ENCODE results near the gene EPHB1.

EPHB1 gene

GRCh38 chr3:134898181-134898754, 103.2 kb downstream of the EPHB1 start:
- Histone ChIP-seq H3K36me3 (no peaks in the 10 kb centered on the region), H4K20me1 (no peaks in the 10 kb centered on the region)
- TF ChIP-seq Cebpa-rat (IDR thresholded peaks at IDR 0.05): no peak

GRCh38 chr3:134899786-134900185, 104.7 kb downstream of the EPHB1 start:
- Histone ChIP-seq H3K36me3 (no peaks in the 10 kb centered on the region), H3K4me3 (no peak overlapping the region), H3K9me3 (no peaks in the 10 kb centered on the region), H3K27ac (no peak overlapping the region), H3K9ac (no peak overlapping the region), H3K27me3 (no peaks in the 10 kb centered on the region), H4K20me1 (no peaks in the 10 kb centered on the region), H3K4me2 (no peak overlapping the region), H3K4me1 (peaks cover 7% of the 10 kb centered on the region)
- TF ChIP-seq Cebpa-rat (IDR thresholded peaks at IDR 0.05): no peak

More at GRCh38 chr3:134898181-134898754, 103.2 kb downstream of the EPHB1 start:
- H3K27me3 ChIP-seq: no peaks in the 10 kb centered on the region
- H3K9ac ChIP-seq: no peak overlapping the region
- no peak overlapping the region for H3K27ac ChIP-seq
- H3K4me3 ChIP-seq: no peak overlapping the region
- no peaks in the 10 kb centered on the region for H3K9me3 ChIP-seq
- H3K4me2 ChIP-seq: no peak overlapping the region
- no peaks in the 10 kb centered on the region for H3K4me1 ChIP-seq

GRCh38 chr3:134900482-134900881, 105.4 kb downstream of the EPHB1 start:
- no peak for TF ChIP-seq Cebpa-rat (IDR thresholded peaks at IDR 0.05)
- Histone ChIP-seq H4K20me1 (no peaks in the 10 kb centered on the region), H3K4me3 (no peak overlapping the region), H3K36me3 (no peaks in the 10 kb centered on the region), H3K4me2 (no peak overlapping the region), H3K27ac (no peak overlapping the region), H3K9me3 (no peaks in the 10 kb centered on the region), H3K4me1 (peaks cover 8% of the 10 kb centered on the region), H3K9ac (no peak overlapping the region), H3K27me3 (no peaks in the 10 kb centered on the region)

- no peak overlapping the region for H3K4me2 ChIP-seq
- H4K20me1 ChIP-seq: no peaks in the 10 kb centered on the region
- TF ChIP-seq Cebpa-rat (IDR thresholded peaks at IDR 0.05): no peak
- no peak overlapping the region for H3K4me3 ChIP-seq
- no peaks in the 10 kb centered on the region for H3K36me3 ChIP-seq
- H3K9ac ChIP-seq: no peak overlapping the region
- no peaks in the 10 kb centered on the region for H3K9me3 ChIP-seq
- H3K27ac ChIP-seq: no peak overlapping the region
- no peaks in the 10 kb centered on the region for H3K27me3 ChIP-seq
- peaks cover 8% of the 10 kb centered on the region for H3K4me1 ChIP-seq
These were observed 106.4 kb downstream of the EPHB1 start for GRCh38 chr3:134901461-134901860.

- no peak overlapping the region for H3K27ac ChIP-seq
- H3K4me3 ChIP-seq: no peak overlapping the region
- H3K9me3 ChIP-seq: no peaks in the 10 kb centered on the region
- H3K4me1 ChIP-seq: peaks cover 8% of the 10 kb centered on the region
- no peaks in the 10 kb centered on the region for H4K20me1 ChIP-seq
- peak overlapping the region; percentile 10; the same call in 1 of the 2 replicates for H3K4me2 ChIP-seq
- H3K27me3 ChIP-seq: no peaks in the 10 kb centered on the region
- H3K36me3 ChIP-seq: no peaks in the 10 kb centered on the region
- TF ChIP-seq Cebpa-rat (IDR thresholded peaks at IDR 0.05): no peak
- no peak overlapping the region for H3K9ac ChIP-seq
These were observed 108.8 kb downstream of the EPHB1 start for GRCh38 chr3:134903837-134904236.

GRCh38 chr3:134904241-134904771, 109.2 kb downstream of the EPHB1 start:
- Histone ChIP-seq H3K4me3 (no peak overlapping the region), H3K27me3 (no peaks in the 10 kb centered on the region), H3K36me3 (no peaks in the 10 kb centered on the region), H3K9me3 (no peaks in the 10 kb centered on the region), H3K27ac (no peak overlapping the region), H3K4me2 (peak overlapping the region; percentile 10; the same call in 1 of the 2 replicates), H3K9ac (no peak overlapping the region), H3K4me1 (peaks cover 8% of the 10 kb centered on the region), H4K20me1 (no peaks in the 10 kb centered on the region)
- no peak for TF ChIP-seq Cebpa-rat (IDR thresholded peaks at IDR 0.05)

GRCh38 chr3:134904776-134905646, 110.0 kb downstream of the EPHB1 start:
- H3K4me3 ChIP-seq: no peak overlapping the region
- no peak overlapping the region for H3K9ac ChIP-seq
- H3K9me3 ChIP-seq: no peaks in the 10 kb centered on the region
- H3K4me2 ChIP-seq: peak overlapping the region; percentile 10; the same call in 1 of the 2 replicates
- H3K4me1 ChIP-seq: peaks cover 8% of the 10 kb centered on the region
- no peak overlapping the region for H3K27ac ChIP-seq
- H4K20me1 ChIP-seq: no peaks in the 10 kb centered on the region
- no peak for TF ChIP-seq Cebpa-rat (IDR thresholded peaks at IDR 0.05)
- no peaks in the 10 kb centered on the region for H3K36me3 ChIP-seq
- H3K27me3 ChIP-seq: no peaks in the 10 kb centered on the region

GRCh38 chr3:134905647-134905935, 110.5 kb downstream of the EPHB1 start:
- Histone ChIP-seq H3K27ac (no peak overlapping the region), H3K4me3 (no peak overlapping the region), H4K20me1 (no peaks in the 10 kb centered on the region), H3K9ac (no peak overlapping the region), H3K4me2 (no peak overlapping the region), H3K4me1 (peaks cover 8% of the 10 kb centered on the region), H3K9me3 (no peaks in the 10 kb centered on the region), H3K36me3 (no peaks in the 10 kb centered on the region), H3K27me3 (no peaks in the 10 kb centered on the region)
- no peak for TF ChIP-seq Cebpa-rat (IDR thresholded peaks at IDR 0.05)

- Histone ChIP-seq H3K9ac (no peak overlapping the region), H3K36me3 (no peaks in the 10 kb centered on the region), H4K20me1 (no peaks in the 10 kb centered on the region), H3K4me2 (no peak overlapping the region), H3K4me1 (peaks cover 8% of the 10 kb centered on the region), H3K27ac (no peak overlapping the region), H3K9me3 (no peaks in the 10 kb centered on the region), H3K4me3 (no peak overlapping the region), H3K27me3 (no peaks in the 10 kb centered on the region)
- no peak for TF ChIP-seq Cebpa-rat (IDR thresholded peaks at IDR 0.05)
These were observed 113.2 kb downstream of the EPHB1 start for GRCh38 chr3:134908271-134908670.

GRCh38 chr3:134910026-134910425, 115.0 kb downstream of the EPHB1 start:
- no peaks in the 10 kb centered on the region for H3K36me3 ChIP-seq
- H4K20me1 ChIP-seq: no peaks in the 10 kb centered on the region
- H3K9ac ChIP-seq: no peak overlapping the region
- no peaks in the 10 kb centered on the region for H3K9me3 ChIP-seq
- H3K4me2 ChIP-seq: no peak overlapping the region
- no peaks in the 10 kb centered on the region for H3K27me3 ChIP-seq
- H3K27ac ChIP-seq: no peak overlapping the region
- no peak for TF ChIP-seq Cebpa-rat (IDR thresholded peaks at IDR 0.05)
- no peak overlapping the region for H3K4me3 ChIP-seq
- no peaks in the 10 kb centered on the region for H3K4me1 ChIP-seq

All from BLaER1 (cell line).